ENCODE measurements around the gene CYTH4.

The CYTH4 gene

GRCh38 chr22:37345863-37346504 lies 63.7 kb downstream of the CYTH4 start:
- no peak for DNase-seq (ENCODE audit: low spot score)

- no peak for DNase-seq (ENCODE audit: low spot score)
Measured at GRCh38 chr22:37346505-37346895, 64.2 kb downstream of the CYTH4 start.

- DNase-seq (ENCODE audit: low spot score): no peak
Measured at GRCh38 chr22:37349043-37349814, 66.9 kb downstream of the CYTH4 start.

- no peak for DNase-seq (ENCODE audit: low spot score)
Measured at GRCh38 chr22:37351232-37351631, 68.9 kb downstream of the CYTH4 start.

- no peak for DNase-seq (ENCODE audit: low spot score)
Measured at GRCh38 chr22:37352481-37352880, 70.2 kb downstream of the CYTH4 start.

- no peak for DNase-seq (ENCODE audit: low spot score)
Measured at GRCh38 chr22:37353839-37354238, 71.5 kb downstream of the CYTH4 start.

- DNase-seq (ENCODE audit: low spot score): no peak
Measured at GRCh38 chr22:37354261-37354660, 72.0 kb downstream of the CYTH4 start.

- DNase-seq (ENCODE audit: low spot score): no peak
Measured at GRCh38 chr22:37354670-37355069, 72.4 kb downstream of the CYTH4 start.

- no peak for DNase-seq (ENCODE audit: low spot score)
Measured at GRCh38 chr22:37355174-37355573, 72.9 kb downstream of the CYTH4 start.

GRCh38 chr22:37356922-37357321 lies 74.6 kb downstream of the CYTH4 start:
- no peak for DNase-seq (ENCODE audit: low spot score)

GRCh38 chr22:37357446-37358075 lies 75.3 kb downstream of the CYTH4 start:
- DNase-seq (ENCODE audit: low spot score): no peak

GRCh38 chr22:37358386-37358785 lies 76.1 kb downstream of the CYTH4 start:
- no peak for DNase-seq (ENCODE audit: low spot score)

- DNase-seq (ENCODE audit: low spot score): no peak
Measured at GRCh38 chr22:37358917-37359316, 76.6 kb downstream of the CYTH4 start.

- DNase-seq (ENCODE audit: low spot score): no peak
Measured at GRCh38 chr22:37362621-37363020, 80.3 kb downstream of the CYTH4 start.

GRCh38 chr22:37363261-37363992 lies 81.1 kb downstream of the CYTH4 start:
- no peak for DNase-seq (ENCODE audit: low spot score)

Data from germinal center (tissue), 1 donor.